Activated CD4-positive, CD25-positive, alpha-beta regulatory T cell treated with anti-CD3 and anti-CD28 coated beads, Interleukin-2, amount 50 U/mL, for 72 hours (primary cell): ENCODE results near the gene AOPEP.

ENCODE experiments used
- DNase-seq: peaks from one replicate; pipeline ENCODE4 v3.0.0; 2021

AOPEP gene

GRCh38 chr9:95025213-95026147 is 299.0 kb downstream of the AOPEP start:
- no peak for DNase-seq

DNA sequence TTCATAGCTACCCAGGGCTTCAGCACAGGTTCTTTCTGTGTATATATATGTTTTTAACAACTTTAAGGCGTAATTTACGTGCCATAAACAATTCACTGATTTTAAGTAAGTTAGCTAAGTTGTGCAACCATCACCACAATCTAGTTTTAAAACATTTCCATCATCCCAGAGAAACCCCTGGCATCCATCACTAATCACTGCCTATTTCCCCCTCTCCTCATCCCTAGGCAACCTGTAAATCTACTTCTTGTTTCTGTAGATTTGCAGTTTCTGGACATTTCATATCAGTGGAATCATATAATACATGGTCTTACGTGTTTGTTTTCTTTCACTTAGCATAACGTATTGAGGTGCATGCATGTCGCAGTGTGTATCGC is 299.6 kb downstream of the AOPEP start:
- no peak for DNase-seq

- DNase-seq, result no peak
Measured at GRCh38 chr9:95027914-95028852, 301.7 kb downstream of the AOPEP start.

- DNase-seq, result no peak
Measured at GRCh38 chr9:95028853-95029219, 302.3 kb downstream of the AOPEP start.

- DNase-seq, result no peak
Measured at GRCh38 chr9:95029288-95029687, 302.8 kb downstream of the AOPEP start.

DNA sequence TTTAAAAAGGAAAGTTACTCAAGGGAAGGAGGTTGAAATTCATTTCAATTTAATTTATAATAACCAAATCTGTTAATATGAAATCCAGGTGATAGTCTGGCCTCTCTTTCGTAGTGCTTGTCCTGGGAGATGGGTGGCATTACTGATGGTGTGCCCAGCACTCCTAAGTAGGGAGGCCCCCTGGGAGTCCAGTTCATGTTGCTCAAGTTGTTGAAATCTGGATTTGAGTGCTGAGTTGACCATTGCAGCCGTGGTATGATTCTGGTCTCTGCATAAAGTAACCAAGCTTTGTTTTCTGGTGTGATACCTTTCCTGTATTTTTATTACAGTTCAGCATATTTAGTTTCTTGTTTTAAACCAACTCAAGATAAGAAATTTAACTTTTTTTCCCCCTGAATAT is 303.2 kb downstream of the AOPEP start:
- DNase-seq, result no peak

- no peak for DNase-seq
Measured at GRCh38 chr9:95030344-95030743, 303.8 kb downstream of the AOPEP start.

DNA sequence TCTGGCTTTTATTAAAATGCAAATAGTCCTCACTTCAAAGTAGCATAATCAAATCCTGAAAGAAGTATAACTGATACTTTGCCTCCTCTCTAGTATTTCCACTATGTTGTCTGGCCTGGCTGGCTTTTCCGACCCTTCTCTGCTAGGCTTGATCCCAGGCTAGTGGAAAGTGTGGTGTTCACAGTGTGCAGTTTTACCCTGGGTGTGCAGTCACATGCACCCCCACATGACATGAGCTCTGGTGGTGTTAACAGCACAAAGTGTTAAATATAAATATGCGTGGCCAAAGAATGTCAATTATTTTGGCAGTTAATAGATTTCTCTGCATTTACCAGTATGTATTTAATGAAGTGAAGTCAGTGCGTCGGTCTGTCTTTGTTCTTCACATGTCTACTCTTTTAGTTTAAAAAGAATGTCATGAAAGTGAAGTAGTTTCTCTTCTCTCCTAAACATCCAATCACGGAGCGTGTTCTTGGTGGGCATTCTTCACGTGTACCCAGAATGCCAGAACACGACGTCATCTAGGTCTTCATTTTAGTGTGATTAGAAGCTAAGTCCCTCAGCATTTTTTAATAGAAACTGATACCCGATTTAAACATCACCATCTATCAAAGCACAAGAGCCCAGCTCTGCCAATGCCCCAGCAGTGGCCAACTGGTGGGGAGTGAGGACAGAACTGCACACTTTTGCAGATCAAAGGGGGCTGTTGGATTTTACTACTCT is 304.6 kb downstream of the AOPEP start:
- DNase-seq, result no peak

- no peak for DNase-seq
Measured at GRCh38 chr9:95031711-95032461, 305.4 kb downstream of the AOPEP start.

GRCh38 chr9:95032580-95033341 is 306.3 kb downstream of the AOPEP start:
- no peak for DNase-seq

DNA sequence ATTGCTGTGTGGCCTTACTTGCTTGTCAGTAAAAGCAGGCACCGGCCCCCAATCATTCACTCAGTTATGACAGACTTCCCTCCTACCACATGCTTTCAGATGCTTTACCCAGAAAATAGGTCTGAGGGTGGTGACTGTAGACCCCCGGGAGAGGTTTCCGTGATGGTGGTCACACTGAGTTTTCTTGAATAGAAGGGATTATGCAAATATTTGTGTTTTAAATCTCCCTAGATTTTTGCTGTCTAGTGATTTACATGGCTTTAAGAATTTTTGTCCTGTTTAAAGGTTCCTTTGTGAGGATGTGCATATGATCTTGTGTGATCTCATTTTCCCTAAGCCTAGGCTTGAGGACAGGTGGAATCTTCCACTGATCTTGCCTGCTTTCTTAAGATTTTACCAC is 309.3 kb downstream of the AOPEP start:
- DNase-seq, result no peak

GRCh38 chr9:95036676-95037075 is 310.2 kb downstream of the AOPEP start:
- DNase-seq, result no peak

GRCh38 chr9:95037789-95038521 is 311.5 kb downstream of the AOPEP start:
- DNase-seq, result no peak

DNA sequence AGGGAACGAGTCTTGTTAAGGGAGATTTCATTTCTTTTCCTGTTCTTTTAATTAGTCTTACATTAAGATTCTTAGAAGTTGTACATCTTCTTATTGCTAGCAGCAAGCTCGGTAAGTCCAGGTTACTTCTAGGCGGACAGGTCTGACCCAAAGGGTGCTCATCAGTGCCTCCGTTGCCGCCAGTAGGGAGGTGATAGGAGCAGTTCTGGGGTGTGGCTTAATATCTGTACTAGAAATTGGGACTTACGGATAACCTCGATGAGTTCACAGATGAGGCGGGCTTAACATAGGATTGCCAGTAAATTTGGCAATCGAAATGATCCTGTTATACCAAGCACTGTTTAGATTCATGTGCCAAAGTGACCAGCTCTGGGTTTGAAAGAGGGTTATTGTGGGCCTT is 312.2 kb downstream of the AOPEP start:
- no peak for DNase-seq

- DNase-seq, result no peak
Measured at GRCh38 chr9:95040106-95040505, 313.6 kb downstream of the AOPEP start.

DNA sequence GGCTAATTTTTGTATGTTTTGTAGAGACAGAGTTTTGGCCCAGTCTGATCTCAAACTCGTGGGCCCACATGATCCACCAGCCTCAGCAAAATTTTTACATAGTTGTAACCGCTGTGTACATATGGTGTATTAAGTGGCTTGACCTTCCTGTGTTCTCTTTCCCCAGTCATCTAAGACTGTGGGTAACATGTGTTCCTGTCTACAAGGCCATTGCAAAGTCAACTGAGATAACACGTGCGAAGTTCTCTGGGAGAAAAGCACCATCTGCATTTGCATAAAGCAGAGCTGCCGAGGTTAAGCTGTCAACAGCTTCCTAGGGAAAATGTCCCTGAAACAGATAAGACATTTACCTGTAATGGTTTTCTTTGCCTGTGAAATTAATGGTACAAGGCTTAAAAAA is 317.3 kb downstream of the AOPEP start:
- no peak for DNase-seq

DNA sequence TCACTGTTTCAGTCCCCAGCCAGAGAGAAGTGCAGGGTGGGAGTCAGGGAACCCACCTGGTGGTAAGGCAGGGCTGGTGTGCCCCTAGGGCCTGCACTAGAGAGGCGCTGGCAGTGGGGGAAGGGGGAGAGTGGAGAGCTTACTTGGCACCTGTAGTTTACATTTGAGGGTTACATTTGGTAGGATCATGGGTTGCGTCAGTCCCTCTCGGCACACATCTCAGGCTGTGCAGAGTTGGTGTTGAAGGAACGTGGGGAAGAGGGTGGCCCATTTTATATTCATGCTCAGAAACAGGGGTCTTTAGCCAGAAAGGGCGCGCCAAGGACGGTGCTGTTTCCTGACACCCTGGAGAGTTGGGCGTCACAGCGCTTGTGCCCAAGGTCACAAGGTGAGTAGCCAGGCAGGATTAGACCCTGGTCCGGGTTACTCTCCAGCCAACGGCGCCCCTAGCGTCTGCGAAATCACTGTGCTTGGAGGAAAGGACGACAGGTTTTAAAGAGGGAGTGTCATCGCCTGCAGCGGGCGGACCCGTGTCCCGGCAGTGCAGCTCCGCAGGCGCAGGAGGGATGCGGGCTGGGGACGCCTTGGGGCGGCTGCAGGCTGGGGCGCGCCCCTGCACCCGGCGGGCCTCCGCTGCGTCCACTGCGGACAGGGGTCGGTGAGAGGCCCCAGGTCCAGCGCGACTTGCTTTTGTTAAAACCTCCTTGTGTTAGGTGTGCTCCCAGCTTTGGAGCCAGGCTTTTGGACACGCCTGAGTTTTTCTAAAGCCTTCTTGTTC is 318.4 kb downstream of the AOPEP start:
- DNase-seq, result no peak

GRCh38 chr9:95045751-95046150 is 319.3 kb downstream of the AOPEP start:
- DNase-seq, result no peak

DNA sequence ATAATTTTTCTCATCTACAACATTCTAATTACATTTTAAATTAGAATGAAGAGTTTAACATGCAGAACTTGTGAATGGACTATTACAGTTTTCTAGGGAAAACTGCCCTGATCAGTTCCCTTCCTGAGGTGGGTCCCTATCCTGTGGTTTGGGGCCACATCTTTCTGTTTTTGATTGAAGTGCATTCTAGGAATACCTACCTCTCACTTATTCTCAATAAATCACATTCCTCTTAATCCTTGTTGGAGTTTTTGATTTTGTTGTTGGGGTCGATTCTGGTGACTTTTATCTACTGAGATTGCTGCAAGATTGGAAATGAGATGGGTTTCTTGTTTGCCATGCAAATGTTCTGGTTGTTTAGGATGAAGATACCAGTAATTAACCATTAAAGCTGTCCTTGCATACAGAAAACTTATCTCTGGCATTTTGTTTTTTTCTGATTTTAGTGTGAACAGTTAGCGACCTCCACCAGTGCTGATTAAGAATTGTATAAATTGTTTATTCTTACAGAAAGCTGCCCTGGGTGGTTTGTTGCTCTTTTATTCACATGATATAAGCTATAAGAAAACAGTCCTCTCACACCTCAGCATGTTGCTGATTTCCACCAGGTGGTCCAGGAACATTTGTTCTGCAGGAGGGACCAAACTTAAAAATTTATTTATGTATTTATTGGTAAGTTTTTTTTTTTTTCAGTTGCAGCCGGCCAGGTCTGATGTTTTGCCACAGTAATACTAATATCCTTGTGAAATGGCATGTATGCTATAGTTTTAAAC is 321.1 kb downstream of the AOPEP start:
- no peak for DNase-seq
